CMK (cell line): ENCODE data around the gene SDK1.

ENCODE experiments used
- DNase-seq: peaks from one replicate; pipeline ENCODE4 v3.0.0-alpha.2; 2010; ENCODE audit warnings: low read depth

The SDK1 gene

DNA sequence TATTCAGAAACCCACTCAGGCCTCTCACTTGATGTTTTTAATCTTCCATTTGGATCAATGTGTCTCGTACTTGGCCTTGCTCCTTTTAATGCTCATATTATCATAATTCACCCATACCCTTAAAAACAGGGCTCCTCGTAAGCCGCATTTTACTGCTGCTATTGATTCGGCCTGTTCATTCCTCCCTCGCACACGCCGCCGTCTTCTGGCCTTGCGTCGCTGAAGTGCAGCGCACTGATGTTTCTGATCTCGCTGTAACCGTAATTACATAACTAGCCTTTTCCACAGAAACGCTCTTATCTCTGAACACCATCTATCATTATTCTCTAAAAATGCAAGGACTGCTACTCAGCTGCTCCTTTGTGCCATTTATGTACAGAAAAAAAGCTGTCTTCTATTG is 836.5 kb downstream of the SDK1 start:
- no peak for DNase-seq

DNA sequence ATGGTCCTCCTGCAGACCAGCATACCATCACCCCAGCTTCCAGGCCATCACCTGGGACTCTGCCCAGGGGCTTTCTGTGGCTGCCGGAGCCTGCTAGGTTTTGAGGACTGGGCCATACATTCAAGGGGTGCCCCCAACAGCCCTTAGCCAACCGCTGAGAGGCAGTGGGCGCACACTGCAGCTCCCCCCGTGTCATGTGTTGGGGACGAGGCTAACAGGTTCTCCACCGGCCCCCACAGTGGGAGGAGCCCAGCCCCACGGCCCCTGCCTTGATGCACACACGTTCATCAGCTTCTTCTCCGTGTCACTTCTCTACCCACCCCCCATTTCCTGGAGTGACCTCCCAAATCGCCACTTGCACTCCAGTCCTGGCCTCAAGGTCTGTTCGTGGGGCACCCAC is 837.8 kb downstream of the SDK1 start:
- DNase-seq = no peak

DNA sequence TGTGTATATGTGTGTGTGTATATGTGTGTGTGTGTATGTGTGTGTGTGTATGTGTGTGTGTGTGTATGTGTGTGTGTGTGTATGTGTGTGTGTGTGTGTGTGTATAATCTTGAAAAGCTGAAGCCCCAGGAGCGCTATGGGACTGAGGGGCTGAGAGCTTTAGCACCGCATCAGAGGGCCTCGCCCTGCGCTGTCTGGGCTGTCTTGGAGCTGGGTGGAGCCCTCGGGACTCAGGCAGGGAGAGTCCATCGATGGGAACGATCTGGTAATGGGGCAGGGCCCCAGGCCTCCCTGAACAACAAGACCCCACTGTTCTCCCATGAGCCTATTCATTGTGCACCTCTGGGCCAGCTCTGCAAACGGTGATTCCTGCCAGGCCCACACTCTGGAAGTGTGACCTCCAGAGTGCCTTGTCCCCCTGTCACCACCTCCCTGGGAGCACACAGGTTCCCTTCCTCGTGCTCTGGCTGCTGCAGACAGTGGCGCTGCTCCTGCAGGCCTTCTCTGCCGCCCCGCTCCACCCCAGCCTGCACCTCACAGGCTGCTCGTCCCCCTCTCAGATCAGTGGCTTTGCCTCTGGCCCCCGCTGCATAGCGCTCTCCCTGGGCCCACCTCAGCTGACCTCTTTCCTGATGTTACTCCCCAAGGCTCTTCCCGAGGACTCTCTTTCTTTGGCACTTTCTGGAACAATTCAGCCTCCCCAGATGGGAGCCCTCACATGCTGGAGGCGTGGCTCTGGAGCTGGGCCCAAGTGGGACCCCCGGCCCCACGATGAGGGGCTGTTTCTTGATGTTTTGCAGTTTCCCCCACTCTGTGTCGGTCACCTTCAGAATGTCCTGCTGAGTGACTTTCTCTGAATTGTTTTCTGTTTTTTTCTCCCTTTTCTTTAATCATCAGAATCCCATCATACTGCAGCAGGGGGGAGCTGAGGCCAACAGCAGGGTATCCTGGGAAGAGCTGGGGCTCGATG is 838.9 kb downstream of the SDK1 start:
- no peak for DNase-seq

DNA sequence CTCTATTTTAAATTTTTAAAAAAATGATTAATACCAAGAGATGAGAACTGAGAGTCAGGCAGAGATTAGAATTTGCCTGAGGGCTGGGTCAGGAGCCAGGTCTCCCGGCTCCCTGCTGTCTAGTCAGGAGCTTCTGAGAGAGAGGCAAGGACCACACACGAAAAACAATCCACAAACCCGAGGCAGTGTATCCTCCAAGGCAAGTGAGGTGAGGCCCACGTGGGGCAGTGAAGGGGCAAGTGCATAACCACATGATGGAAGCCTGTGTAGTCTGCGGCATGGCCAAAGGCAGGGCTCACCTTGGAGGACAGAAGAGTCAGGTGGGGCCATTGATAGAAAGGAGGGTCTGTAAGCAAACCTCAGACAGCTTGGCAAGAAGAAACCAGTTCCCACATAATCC is 839.9 kb downstream of the SDK1 start:
- no peak for DNase-seq

DNA sequence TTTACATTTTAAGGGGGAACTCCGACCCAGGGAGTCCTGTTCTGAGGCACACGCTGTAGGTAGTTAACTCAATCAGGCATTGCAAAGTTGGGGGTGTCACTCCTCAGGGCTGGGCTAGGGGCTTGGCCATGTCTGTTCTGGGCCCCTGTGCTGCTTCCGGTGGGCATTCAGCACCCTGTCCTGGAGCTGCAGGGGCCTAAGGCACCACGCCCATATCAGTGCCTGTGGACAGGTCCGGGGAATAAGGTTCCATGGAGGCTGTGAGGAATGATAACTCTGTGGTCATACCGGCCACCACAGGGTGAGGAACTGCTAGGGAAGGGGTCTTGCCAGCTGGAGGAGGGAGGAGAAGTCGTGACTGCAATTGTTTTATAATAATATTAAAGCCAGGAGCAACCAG is 842.0 kb downstream of the SDK1 start:
- DNase-seq = no peak

DNA sequence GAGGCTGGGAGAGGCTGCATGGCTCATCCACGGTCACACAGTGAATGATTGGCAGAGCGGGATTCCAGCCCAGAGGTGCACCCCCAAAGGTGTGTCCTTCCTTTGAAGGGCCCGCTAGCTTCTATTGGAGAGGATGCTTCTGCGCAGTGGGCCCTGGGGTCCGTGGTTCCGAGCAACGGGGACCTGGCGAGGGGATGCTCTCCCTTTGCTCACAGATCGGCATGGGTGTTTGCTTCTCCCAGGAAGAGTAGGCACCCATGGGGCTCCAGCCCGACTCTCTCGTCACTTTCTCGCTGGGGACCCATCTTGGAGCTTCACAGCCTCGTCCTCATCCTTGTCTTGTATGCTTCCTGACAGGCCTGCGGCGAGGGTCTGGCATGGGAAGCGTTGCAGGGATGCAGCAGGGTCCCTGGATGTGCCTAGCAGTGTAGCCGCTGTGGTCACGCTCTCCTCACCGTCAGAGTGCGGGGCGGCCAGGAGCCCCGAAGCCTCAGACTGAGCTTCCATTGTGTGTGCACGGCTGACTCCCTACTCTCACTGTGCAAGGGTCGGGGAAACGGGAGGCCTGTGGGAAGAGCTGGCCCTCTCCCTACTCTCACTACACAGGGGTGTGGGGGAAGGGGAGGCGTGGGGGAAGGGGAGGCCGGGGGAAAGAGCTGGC is 842.6 kb downstream of the SDK1 start:
- DNase-seq = no peak

DNA sequence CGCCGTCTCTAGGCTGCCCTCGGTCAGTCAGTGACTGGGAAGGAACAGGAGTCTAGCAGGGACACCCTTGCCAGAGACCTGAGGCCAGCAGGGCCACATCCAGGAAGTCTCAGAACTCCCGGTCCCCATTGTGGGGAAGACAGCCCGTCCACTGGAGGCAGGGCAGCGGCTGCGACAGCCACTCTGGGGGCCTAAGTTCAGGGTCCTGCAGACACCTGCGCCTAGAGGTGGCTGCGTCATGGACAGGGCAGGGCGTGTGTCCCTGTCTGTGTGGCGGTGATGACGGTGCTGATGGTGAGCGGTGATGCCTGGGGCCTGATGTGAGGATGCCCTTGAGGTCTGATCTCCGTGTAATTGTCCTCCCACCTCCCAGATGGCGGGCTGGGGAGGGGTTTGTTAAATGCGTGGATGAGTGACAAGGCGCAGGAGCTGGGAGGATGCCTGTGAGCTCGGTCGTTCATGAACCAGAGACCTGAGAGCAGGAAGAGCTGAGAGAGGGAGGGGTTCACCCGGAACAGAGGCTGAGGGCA is 843.2 kb downstream of the SDK1 start:
- no peak for DNase-seq

DNA sequence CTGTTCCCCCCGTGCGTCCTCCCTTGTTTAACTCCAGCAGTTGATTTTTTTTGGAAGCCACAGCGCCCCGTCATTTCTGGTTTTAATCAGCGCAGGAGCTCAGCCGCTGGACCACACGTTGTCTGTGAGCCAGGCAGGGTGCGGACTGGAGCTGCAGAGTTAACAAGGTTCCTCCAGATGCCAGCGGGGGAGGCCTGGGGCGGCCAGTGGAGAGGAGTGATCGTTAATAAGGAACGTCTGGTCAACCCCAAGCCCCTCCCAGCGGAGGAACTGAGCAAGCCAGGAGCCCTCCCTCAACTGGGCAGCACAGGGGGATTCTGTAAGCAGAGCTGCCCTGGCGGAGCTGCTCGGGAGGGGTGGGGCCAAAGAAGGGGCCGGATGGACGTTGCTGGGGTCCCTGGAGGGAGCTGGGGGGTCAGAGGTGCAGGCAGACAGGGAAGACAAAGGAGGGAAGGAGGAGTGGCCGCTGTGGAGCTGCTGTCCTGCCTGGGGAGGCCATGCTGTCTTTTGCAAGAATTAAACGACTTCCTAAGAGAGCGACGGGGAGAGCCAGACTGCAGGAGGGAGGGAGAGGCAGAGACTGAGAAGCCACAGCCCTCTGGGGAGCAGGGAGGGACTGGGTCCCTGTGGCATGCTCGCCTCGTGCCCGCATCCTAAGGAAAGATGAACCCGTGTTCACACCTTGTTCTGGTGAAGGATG is 843.9 kb downstream of the SDK1 start:
- no peak for DNase-seq

DNA sequence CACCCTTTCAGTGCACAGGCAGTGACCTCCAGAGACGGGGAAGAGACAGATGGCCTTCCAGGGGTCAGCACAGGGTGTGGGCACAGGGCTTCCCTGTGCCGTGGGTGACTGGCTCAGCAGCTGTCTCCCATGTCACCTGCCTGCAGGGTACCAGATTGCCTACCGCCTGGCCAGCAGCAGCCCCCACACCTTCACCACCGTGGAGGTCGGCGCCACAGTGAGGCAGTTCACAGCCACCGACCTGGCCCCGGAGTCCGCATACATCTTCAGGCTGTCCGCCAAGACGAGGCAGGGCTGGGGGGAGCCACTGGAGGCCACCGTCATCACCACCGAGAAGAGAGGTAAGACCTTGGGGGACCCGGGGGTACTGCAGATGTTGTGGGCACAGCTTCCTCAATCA is 844.5 kb downstream of the SDK1 start:
- no peak for DNase-seq

DNA sequence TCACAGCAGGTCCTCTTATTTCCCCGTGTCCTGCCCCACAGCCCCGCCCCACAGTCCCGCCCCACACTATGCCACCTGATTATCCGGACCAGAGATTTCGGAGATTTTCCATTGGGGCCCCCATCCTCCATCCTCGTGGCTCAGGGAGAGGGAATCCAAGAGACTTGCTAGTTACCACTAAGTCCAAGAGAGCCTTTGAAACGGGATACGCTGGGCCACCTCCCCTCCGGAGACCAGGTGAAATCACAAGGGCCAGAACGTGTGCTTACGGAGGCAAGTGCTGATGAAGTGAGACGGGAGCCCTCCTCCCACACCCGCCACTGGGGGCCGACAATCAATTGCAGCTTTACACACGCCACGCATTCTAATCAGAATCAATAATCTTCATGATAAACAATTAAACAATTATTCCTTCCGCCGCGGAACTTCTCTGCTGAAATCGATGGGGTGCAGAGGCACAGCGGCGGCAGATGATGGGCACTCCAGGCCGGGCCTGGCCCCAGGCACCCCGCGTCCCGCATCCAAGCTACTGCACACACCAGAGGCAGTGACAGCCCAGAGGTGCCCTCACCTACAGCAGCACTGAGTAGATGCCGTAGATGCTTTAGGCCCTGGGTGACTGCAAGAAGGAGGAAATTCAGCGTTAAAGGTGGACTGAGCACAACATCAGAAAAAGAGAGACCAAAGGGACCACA is 847.0 kb downstream of the SDK1 start:
- no peak for DNase-seq

DNA sequence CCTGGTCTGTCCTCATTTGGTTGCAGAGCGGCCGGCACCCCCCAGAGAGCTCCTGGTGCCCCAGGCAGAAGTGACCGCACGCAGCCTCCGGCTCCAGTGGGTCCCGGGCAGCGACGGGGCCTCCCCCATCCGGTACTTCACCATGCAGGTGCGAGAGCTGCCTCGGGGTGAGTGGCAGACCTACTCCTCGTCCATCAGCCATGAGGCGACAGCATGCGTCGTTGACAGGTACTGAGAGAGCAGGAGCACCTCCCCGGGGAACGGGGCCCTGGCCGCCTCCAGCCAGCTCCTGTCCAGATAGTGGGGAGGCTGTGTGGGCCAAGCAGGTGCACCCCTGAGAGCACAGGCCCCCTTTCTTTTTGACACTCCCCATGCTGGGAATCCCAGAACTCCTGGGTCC is 848.2 kb downstream of the SDK1 start:
- DNase-seq = no peak

DNA sequence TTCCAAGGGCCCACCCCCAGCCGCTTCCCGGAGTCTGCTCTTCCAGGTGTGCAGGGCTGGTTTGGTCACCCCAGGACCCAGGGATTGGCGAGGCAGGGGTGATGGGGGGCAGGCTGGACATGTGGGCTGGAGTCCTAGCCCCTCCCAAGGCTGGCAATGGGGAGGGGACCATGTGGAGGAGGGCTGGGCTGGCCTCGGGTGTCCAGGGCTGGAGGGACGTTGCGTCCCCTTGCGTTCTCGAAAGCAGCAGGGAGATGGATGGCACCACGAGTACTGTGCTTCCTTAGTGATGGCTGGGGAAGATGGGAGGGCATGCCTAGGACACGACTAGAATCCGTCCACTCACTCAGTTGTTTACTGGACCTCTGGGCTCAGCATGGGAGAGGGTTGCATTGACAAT is 848.6 kb downstream of the SDK1 start:
- DNase-seq = no peak

DNA sequence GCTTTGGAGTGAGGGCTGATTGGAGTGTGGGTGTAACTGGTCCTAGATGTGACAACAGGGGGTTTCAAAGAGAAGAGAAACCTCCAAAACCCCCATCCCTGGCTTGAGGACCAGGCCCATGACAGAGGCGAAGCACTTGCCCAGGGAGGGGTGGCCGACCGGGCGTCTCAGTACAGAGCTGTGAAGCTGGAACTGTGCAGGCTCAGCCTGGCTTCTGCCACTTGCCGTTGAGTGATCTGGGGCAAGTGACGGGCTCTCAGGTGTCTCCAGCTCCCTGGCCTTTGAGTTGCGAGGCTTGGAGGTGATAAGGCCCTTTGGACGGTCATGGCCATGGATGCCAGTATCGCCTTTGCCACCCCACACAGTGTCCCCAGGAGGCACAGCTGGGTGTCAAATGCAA is 849.7 kb downstream of the SDK1 start:
- no peak for DNase-seq

DNA sequence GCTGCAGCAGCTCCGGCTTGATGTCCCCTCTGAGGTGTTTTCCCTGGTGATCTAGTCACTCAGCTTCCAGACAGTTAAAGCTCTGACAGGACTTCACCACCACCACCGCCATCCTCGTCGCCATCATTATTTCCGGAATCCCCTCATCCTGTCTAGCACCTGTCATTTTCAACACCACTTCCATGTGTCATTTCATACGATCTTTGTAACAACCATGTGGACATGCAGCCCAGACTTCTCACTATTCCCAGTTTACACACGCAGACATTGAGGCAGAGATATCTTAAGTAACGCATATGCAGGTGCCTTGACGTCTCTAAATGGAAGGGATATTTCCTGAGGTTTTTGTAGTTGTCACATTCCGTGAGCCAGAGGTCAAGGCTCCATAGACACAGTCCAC is 850.5 kb downstream of the SDK1 start:
- no peak for DNase-seq

DNA sequence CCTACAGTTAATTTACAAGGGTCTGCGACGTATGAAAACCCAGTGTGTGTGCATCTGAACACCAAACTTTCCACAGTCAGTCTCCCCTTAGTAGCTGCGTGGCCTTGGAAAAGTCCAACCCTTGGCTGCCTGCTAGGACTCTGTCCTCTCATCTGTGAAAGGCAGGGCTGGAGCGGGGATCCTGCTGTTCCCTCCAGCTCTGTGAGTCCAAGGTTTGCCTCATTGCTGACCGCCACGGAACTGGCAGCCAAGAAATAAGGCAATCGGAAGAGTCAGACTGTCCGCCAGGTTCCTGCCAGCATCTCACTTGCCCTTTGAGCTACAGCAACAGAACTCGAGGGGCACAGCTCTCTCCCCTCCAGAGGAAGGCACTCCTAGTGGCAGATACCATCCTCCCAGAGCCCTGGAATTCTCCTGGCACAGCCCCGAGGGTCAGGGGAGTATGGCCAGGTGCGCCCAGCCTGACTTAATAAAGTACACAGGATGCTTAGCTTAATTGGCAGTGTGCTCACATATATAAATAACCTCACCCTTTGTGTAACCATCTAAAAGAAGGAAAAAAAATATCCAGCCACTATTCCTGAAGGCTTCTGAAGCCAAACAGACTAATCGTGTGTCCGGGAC is 851.0 kb downstream of the SDK1 start:
- DNase-seq = no peak

DNA sequence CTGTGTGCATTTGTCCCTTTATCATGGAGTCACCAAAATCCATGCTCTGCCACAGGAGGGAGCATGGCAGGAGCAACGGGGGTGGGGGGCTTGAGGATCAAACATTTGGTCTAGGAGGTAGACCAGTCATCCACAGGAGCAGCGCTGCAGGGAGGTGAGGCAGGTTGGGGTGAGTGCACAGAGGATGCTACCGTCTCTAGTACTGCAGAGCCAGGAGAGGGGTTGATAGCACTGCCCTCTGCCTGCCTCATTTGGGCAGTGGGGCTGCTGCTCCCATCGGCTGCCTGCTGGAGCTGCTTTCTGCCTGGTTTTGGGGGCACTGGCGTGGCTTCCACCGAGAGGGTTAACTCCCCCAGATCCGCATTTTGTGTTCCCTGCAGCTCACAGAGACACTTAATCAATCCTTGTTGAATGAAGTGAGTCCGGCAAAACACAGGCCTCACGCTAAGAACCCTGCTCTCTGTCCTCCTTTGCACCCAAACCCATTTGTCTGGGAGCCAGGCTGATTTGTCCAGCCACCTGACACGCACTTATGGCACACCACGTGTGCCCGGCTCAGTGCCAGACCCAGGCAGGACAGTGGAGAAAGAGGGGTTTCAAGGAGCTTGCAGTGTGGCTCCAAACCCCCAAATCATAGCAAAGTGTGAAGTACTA is 854.0 kb downstream of the SDK1 start:
- no peak for DNase-seq

DNA sequence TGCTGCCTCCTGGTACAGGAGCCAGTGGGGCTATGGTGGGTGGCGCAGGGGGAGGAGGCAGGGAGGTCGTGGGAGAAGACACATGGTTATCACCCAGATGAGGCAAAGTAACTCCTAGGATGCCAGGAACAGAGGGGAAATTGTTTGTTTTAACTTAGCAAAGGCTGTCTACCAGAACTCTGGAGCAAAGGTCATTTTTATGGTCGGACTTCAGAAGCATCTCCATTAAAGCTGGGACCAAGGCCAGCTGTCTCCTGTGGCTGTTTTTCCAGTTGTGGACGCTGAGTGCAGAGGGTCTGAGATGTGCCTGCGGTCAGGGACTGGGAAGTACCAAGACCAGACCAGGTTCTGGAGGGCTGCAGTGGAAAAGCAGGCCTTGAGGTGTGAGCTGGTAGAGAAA is 855.1 kb downstream of the SDK1 start:
- no peak for DNase-seq

DNA sequence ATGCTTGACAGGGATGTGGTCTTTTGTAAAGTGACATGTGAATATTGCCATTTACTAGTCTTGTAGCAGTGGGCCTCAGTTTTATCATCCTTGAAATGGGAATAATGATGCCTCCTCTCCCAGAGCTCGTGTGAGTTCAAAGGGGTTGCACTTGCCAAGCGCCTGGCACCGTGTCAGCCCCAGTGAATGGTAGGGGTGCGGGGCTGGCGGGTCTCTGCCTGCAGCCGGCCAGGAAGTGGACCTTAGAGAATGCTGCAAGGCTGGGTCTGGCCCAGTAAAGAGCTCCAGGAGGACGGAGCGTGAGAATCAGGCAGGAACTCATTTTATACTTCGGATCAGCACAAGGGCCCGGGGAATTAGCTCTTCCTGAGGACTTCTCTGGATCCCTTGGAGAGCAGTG is 856.6 kb downstream of the SDK1 start:
- DNase-seq = no peak

DNA sequence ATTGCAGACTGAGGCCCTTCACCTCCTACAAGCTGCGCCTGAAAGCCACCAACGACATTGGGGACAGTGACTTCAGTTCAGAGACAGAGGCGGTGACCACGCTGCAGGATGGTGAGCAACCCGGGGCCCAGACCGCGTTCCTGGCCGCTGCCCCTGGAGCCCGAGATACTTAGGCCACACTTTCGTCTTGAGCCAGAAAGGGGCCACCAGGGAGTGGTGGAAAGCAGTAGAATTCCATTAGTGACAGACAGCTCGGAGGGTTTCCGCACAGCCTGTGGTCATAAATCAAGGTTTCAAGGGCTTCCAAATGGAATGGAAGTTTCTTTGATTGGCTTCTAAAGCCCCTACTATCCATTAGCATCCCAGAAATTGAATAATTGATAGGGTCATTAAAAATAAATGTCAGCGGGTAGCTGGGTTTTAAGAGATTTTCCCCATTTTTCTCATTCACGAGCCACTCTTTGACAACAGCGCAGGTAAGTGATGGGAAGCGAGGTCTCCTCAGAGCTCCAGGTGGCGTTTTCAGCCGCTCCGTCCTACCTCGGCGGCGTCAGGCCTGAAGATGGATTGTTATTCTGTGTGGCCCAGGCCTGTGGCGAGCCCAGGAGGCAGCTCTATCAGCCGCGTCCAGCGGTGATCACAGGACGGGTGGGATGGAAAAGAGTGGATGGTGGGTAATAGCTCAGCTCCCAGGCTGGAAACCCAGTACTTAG is 857.5 kb downstream of the SDK1 start:
- DNase-seq = no peak

DNA sequence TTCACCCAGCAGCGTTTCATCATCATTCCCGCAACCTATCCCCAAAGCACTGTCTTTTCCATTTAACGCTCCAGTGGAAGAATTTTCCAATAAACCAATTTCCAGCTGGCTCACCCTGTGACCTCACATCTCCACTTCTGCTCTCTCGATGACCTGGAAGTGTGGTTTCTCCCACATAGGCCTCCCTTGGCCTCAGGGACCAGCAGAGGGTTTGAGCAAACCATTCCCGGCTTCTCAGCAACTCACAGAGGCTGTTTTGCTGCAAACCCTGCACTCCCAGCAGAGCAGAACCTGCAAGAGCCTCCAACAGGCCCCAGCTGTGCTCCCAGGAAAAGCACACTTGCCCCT is 858.1 kb downstream of the SDK1 start:
- no peak for DNase-seq
